ENCODE measurements around the gene ARHGAP26.

ARHGAP26 gene

DNA sequence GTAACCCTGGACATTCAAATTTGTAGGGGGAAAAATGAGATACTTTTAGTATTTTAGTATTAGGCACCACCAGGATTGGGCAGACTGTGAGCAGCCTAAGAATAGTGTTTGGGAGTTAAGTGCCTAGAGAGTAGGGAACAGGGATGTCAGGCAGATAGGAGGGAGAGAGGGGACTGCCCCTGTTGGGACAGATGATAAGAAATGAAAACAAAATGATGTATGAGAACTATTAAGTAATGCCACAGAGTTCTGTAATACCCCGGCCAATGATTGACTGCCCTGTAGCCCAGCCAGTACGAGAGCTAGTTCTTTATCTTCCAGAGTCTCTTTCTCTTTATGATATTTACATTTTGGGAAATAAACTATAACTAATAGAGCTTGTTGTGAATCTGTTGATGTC lies 24.4 kb downstream of the ARHGAP26 start:
- H4K8ac ChIP-seq (ENCODE audit: low read length), result no peak overlapping the region
- WGBS, result 60% methylated on average over 1 of the region's 2 CpGs

DNA sequence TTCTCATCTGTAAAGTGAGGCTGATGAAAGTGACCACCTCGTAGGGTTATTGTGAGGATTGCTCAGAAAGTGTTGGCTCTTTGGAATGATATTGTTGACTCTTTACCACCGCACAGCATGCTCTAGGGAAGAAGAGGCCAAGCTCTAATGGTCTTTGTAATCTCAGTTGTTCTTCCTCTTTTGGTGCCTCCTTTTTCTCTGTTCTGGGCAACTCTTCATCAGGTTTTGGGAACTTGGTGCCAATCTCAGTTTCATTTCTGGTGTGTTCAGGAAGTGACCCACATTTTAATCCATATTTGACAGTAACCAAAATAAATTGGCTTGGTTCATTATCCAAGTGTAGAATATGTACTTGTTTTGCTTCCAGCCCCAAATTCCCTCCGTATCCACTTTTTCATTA lies 25.1 kb downstream of the ARHGAP26 start:
- H2BK12ac ChIP-seq (ENCODE audit: low read length in 2 of 2), result no peak overlapping the region
- no peak for DNase-seq
- no peak overlapping the region for H3K27ac ChIP-seq (ENCODE audit: low read length, poor library complexity, severe bottlenecking)
- H3K4ac ChIP-seq (ENCODE audit: low read depth in 1 of 2, low read length in 2 of 2), result no peak overlapping the region
- no peak overlapping the region for H3K18ac ChIP-seq (ENCODE audit: low read depth in 1 of 2, low read length in 2 of 2)
- H2BK15ac ChIP-seq (ENCODE audit: low read depth, poor library complexity, severe bottlenecking), result no peak overlapping the region
- no peaks in the 10 kb centered on the region for H3K9me3 ChIP-seq (ENCODE audit: control insufficient read depth, low read length)
- H3K23ac ChIP-seq (ENCODE audit: low read length in 2 of 2), result no peak overlapping the region
- H3K79me1 ChIP-seq (replicated peaks; ENCODE audit: low read length, poor library complexity, severe bottlenecking), result peaks cover 44% of the 10 kb centered on the region
- no peak overlapping the region for H2BK120ac ChIP-seq (ENCODE audit: low read depth, low read length)
- H3K9ac ChIP-seq (ENCODE audit: low read length), result no peak overlapping the region
- H2AFZ ChIP-seq (ENCODE audit: low read depth, low read length), result no peak overlapping the region
- no peaks in the 10 kb centered on the region for H3K36me3 ChIP-seq (ENCODE audit: control insufficient read depth in 1 of 2, insufficient read depth in 2 of 2, low read depth in 1 of 2, low read length in 2 of 2)
- no peak overlapping the region for H4K8ac ChIP-seq (ENCODE audit: low read length)
- 89% methylated on average over 3 of the region's 3 CpGs for WGBS
- H3K27me3 ChIP-seq (ENCODE audit: control insufficient read depth in 1 of 2, insufficient read depth in 1 of 2, low read length in 2 of 2), result no peaks in the 10 kb centered on the region
- no peak overlapping the region for H2AK5ac ChIP-seq (ENCODE audit: low read length, severe bottlenecking)
- H2BK5ac ChIP-seq (ENCODE audit: low read depth, low read length, poor library complexity, severe bottlenecking), result no peak overlapping the region
- no peak overlapping the region for H4K91ac ChIP-seq (ENCODE audit: low read length)
- no peak overlapping the region for H3K14ac ChIP-seq (ENCODE audit: low read length in 2 of 2)
- no peak overlapping the region for H3K4me2 ChIP-seq (ENCODE audit: low read length, poor library complexity, severe bottlenecking)
- H3K4me1 ChIP-seq (ENCODE audit: control insufficient read depth, insufficient read depth, low read depth, low read length), result no peaks in the 10 kb centered on the region
- H3K4me3 ChIP-seq (ENCODE audit: insufficient read depth in 1 of 2, low read depth in 1 of 2, low read length in 2 of 2), result no peak overlapping the region

More for the DNA sequence above, 24.4 kb downstream of the ARHGAP26 start:
- Histone ChIP-seq H3K27ac (ENCODE audit: low read length, poor library complexity, severe bottlenecking) (no peak overlapping the region), H3K36me3 (ENCODE audit: control insufficient read depth in 1 of 2, insufficient read depth in 2 of 2, low read depth in 1 of 2, low read length in 2 of 2) (no peaks in the 10 kb centered on the region), H2AFZ (ENCODE audit: low read depth, low read length) (no peak overlapping the region), H3K23ac (ENCODE audit: low read length in 2 of 2) (no peak overlapping the region), H3K4me3 (ENCODE audit: insufficient read depth in 1 of 2, low read depth in 1 of 2, low read length in 2 of 2) (no peak overlapping the region), H3K4me2 (ENCODE audit: low read length, poor library complexity, severe bottlenecking) (no peak overlapping the region), H2BK12ac (ENCODE audit: low read length in 2 of 2) (no peak overlapping the region), H4K91ac (ENCODE audit: low read length) (no peak overlapping the region), H3K9me3 (ENCODE audit: control insufficient read depth, low read length) (no peaks in the 10 kb centered on the region), H3K14ac (ENCODE audit: low read length in 2 of 2) (no peak overlapping the region), H2AK5ac (ENCODE audit: low read length, severe bottlenecking) (no peak overlapping the region), H2BK15ac (ENCODE audit: low read depth, poor library complexity, severe bottlenecking) (no peak overlapping the region), H3K27me3 (ENCODE audit: control insufficient read depth in 1 of 2, insufficient read depth in 1 of 2, low read length in 2 of 2) (no peaks in the 10 kb centered on the region), H2BK5ac (ENCODE audit: low read depth, low read length, poor library complexity, severe bottlenecking) (no peak overlapping the region), H3K18ac (ENCODE audit: low read depth in 1 of 2, low read length in 2 of 2) (no peak overlapping the region), H3K9ac (ENCODE audit: low read length) (no peak overlapping the region), H3K4me1 (ENCODE audit: control insufficient read depth, insufficient read depth, low read depth, low read length) (no peaks in the 10 kb centered on the region), H2BK120ac (ENCODE audit: low read depth, low read length) (no peak overlapping the region), H3K4ac (ENCODE audit: low read depth in 1 of 2, low read length in 2 of 2) (no peak overlapping the region), H3K79me1 (replicated peaks; ENCODE audit: low read length, poor library complexity, severe bottlenecking) (peaks cover 44% of the 10 kb centered on the region)
- no peak for DNase-seq

DNA sequence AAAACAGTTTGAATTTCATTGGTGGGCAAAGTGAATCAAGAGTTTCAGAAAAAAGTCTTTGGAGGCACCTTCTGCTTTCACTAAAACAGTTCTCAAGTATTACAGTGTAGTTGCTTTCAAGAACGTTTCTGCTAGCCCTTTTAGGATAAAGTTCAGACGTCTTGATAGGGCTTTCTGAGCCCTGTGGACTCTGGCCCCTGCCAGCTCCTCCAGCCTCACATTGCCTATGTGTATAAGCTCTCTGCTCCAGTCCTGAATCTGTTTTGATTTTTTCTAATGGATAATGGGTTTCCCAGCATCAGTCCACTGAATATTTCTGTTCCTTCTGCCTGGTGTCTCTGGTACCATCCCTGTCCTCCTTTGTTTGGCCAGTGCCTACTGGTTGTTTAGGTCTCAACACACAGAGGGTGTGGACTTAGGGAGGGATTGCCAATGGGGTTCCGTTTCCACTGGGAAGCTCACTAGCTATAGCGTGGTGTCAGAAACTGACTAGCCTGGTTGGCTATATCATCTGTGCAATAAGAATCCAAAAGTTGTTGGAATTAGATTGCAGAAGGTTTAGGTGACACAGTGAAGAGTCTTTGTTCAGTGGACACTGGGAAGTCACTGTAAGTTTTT lies 26.4 kb downstream of the ARHGAP26 start:
- DNase-seq, result no peak
- Histone ChIP-seq H3K9ac (ENCODE audit: low read length) (no peak overlapping the region), H3K4ac (ENCODE audit: low read depth in 1 of 2, low read length in 2 of 2) (no peak overlapping the region), H3K36me3 (ENCODE audit: control insufficient read depth in 1 of 2, insufficient read depth in 2 of 2, low read depth in 1 of 2, low read length in 2 of 2) (no peaks in the 10 kb centered on the region), H3K4me2 (ENCODE audit: low read length, poor library complexity, severe bottlenecking) (no peak overlapping the region), H3K23ac (ENCODE audit: low read length in 2 of 2) (no peak overlapping the region), H2AFZ (ENCODE audit: low read depth, low read length) (no peak overlapping the region), H3K9me3 (ENCODE audit: control insufficient read depth, low read length) (no peaks in the 10 kb centered on the region), H3K79me1 (replicated peaks; ENCODE audit: low read length, poor library complexity, severe bottlenecking) (peaks cover 50% of the 10 kb centered on the region), H4K8ac (ENCODE audit: low read length) (no peak overlapping the region), H3K14ac (ENCODE audit: low read length in 2 of 2) (no peak overlapping the region), H2BK15ac (ENCODE audit: low read depth, poor library complexity, severe bottlenecking) (no peak overlapping the region), H2AK5ac (ENCODE audit: low read length, severe bottlenecking) (no peak overlapping the region), H4K91ac (ENCODE audit: low read length) (no peak overlapping the region), H3K4me3 (ENCODE audit: insufficient read depth in 1 of 2, low read depth in 1 of 2, low read length in 2 of 2) (no peak overlapping the region), H3K27me3 (ENCODE audit: control insufficient read depth in 1 of 2, insufficient read depth in 1 of 2, low read length in 2 of 2) (no peaks in the 10 kb centered on the region), H3K4me1 (ENCODE audit: control insufficient read depth, insufficient read depth, low read depth, low read length) (no peaks in the 10 kb centered on the region), H3K18ac (ENCODE audit: low read depth in 1 of 2, low read length in 2 of 2) (no peak overlapping the region), H2BK5ac (ENCODE audit: low read depth, low read length, poor library complexity, severe bottlenecking) (no peak overlapping the region), H2BK120ac (ENCODE audit: low read depth, low read length) (no peak overlapping the region), H3K27ac (ENCODE audit: low read length, poor library complexity, severe bottlenecking) (no peak overlapping the region), H2BK12ac (ENCODE audit: low read length in 2 of 2) (no peak overlapping the region)
- 75% methylated on average over 4 of the region's 4 CpGs for WGBS

DNA sequence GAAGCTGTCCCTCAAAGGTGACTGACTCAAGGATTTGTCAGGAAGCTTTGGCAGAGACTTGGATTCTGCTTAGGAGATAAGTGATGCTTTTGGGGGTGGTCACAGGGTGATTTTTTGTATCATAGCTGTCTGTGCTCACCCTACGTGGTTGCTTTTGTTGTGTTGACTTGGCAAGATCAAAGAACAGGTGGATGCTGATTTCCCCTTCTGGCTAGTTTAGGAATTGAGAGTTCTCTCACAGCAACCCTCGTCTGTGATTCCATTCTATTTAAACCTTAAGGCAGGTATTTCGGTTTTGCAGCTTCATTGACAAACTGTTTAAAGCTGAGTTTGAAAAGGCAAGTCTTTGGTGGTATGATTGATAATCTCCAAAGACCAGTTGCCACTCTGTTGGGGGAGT lies 27.2 kb downstream of the ARHGAP26 start:
- Histone ChIP-seq H3K9me3 (ENCODE audit: control insufficient read depth, low read length) (no peaks in the 10 kb centered on the region), H4K91ac (ENCODE audit: low read length) (no peak overlapping the region), H3K23ac (ENCODE audit: low read length in 2 of 2) (no peak overlapping the region), H3K27ac (ENCODE audit: low read length, poor library complexity, severe bottlenecking) (no peak overlapping the region), H3K27me3 (ENCODE audit: control insufficient read depth in 1 of 2, insufficient read depth in 1 of 2, low read length in 2 of 2) (no peaks in the 10 kb centered on the region), H4K8ac (ENCODE audit: low read length) (no peak overlapping the region), H3K9ac (ENCODE audit: low read length) (no peak overlapping the region), H2BK5ac (ENCODE audit: low read depth, low read length, poor library complexity, severe bottlenecking) (no peak overlapping the region), H3K4me1 (ENCODE audit: control insufficient read depth, insufficient read depth, low read depth, low read length) (no peaks in the 10 kb centered on the region), H2BK120ac (ENCODE audit: low read depth, low read length) (no peak overlapping the region), H3K18ac (ENCODE audit: low read depth in 1 of 2, low read length in 2 of 2) (no peak overlapping the region), H3K4me2 (ENCODE audit: low read length, poor library complexity, severe bottlenecking) (no peak overlapping the region), H2BK12ac (ENCODE audit: low read length in 2 of 2) (no peak overlapping the region), H3K14ac (ENCODE audit: low read length in 2 of 2) (no peak overlapping the region), H2AK5ac (ENCODE audit: low read length, severe bottlenecking) (no peak overlapping the region), H2AFZ (ENCODE audit: low read depth, low read length) (no peak overlapping the region), H2BK15ac (ENCODE audit: low read depth, poor library complexity, severe bottlenecking) (no peak overlapping the region), H3K4ac (ENCODE audit: low read depth in 1 of 2, low read length in 2 of 2) (no peak overlapping the region), H3K36me3 (ENCODE audit: control insufficient read depth in 1 of 2, insufficient read depth in 2 of 2, low read depth in 1 of 2, low read length in 2 of 2) (no peaks in the 10 kb centered on the region), H3K4me3 (ENCODE audit: insufficient read depth in 1 of 2, low read depth in 1 of 2, low read length in 2 of 2) (no peak overlapping the region), H3K79me1 (replicated peaks; ENCODE audit: low read length, poor library complexity, severe bottlenecking) (peaks cover 50% of the 10 kb centered on the region)
- no peak for DNase-seq
- WGBS, result 72% methylated on average over 3 of the region's 3 CpGs
